Transverse colon (tissue), 4 donors: ENCODE data around the gene SLC23A1. TPM values are rescaled to one million over a fixed set of nuclear protein-coding genes. Genes with fewer than 3 reads are reported as not detected.

Source experiments
- DNase-seq: peaks from one replicate; pipeline ENCODE4 v3.0.0-alpha.2; 2019
- H3K27ac ChIP-seq, 4 donors: fragments of 200-600 bp; sonication (generic); 2 replicates each; pipeline ENCODE4 v1.5.1; 2016 to 2018; ENCODE audit warnings: inconsistent platforms in 4 of 4
- H3K27me3 ChIP-seq: fragments of 200-600 bp; sonication (generic); 2 replicates; pipeline ENCODE4 v1.5.1; 2017; ENCODE audit warnings: inconsistent platforms
- H3K36me3 ChIP-seq, 4 donors: fragments of 200-600 bp; sonication (generic); 2 replicates each; pipeline ENCODE4 v1.5.1; 2017 to 2019; ENCODE audit warnings: inconsistent platforms in 4 of 4
- H3K4me1 ChIP-seq, 4 donors: fragments of 200-600 bp; sonication (generic); 2 replicates each; pipeline ENCODE4 v1.5.1; 2017 to 2020; ENCODE audit warnings: inconsistent platforms in 4 of 4
- H3K4me3 ChIP-seq, 4 donors: fragments of 200-600 bp; sonication (generic); 1 replicate in 1 of 4; 2 replicates in 3 of 4; pipeline versions ENCODE4 v1.5.1 to v1.6.1; 2017 to 2019; ENCODE audit warnings: inconsistent platforms in 4 of 4
- H3K9me3 ChIP-seq, 2 donors: fragments of 200-600 bp; sonication (generic); 2 replicates each; pipeline ENCODE4 v1.5.1; 2017 to 2019; ENCODE audit warnings: inconsistent platforms in 2 of 2
- EP300 ChIP-seq: sonication (generic); formaldehyde crosslinking; IDR thresholded peaks from one replicate; pipeline ENCODE4 v1.6.1; 2017; ENCODE audit warnings: antibody characterized with exemption, low read depth
- POLR2A ChIP-seq: fragments of 450-650 bp; IDR thresholded peaks from one replicate; pipeline ENCODE4 v1.6.1; 2016; ENCODE audit warnings: antibody characterized with exemption, mild to moderate bottlenecking, moderate library complexity
- POLR2AphosphoS5 ChIP-seq, 3 donors: sonication (generic); formaldehyde crosslinking; IDR thresholded peaks; one replicate each; pipeline ENCODE4 v1.6.1; 2016; ENCODE audit warnings: antibody characterized with exemption in 3 of 3
- WGBS, 2 donors: methylation state at CpG; one replicate each; pipeline ENCODE4 v1.1.5; 2018; ENCODE audit warnings: low coverage in 1 of 2; 5-methylcytosine and 5-hydroxymethylcytosine counted together
- in situ Hi-C, 4 donors: fragments of 200-750 bp; cut with MboI; loops; one replicate each; pipeline versions ENCODE4 v1.15.0 to v1.15.1; 2017; ENCODE audit warnings: low sequenced_read_pairs in 3 of 4, low pct_ligation_motif_present in 1 of 4, low pct_unique_long_range_greater_than_20kb in 1 of 4
- intact Hi-C: fragments of 100-400 bp; cut with DNase I; formaldehyde crosslinking; loops from one replicate; pipeline ENCODE4 v1.15.1; 2023; ENCODE audit warnings: low total_unique reads
- total RNA-seq, 4 donors: library from RNA; depleted of rRNA; stranded (reverse); fragments of >200 nt; gene quantifications; one replicate each; pipeline ENCODE4 v1.1.0, GENCODE V29; 2016
- TF ChIP-seq, protein P1 (sequence below), 5 experiments: fragments of 200-600 bp in 3 of 5; fragments of 450-650 bp in 2 of 5; sonication (generic) in 3 of 5; IDR thresholded peaks; 1 replicate in 2 of 5; 2 replicates in 3 of 5; pipeline ENCODE4 v1.5.1; 2016 to 2017; ENCODE audit warnings: antibody characterized with exemption in 5 of 5, inconsistent platforms in 3 of 5, mild to moderate bottlenecking in 2 of 5, moderate library complexity in 1 of 5

SLC23A1 gene
- total RNA-seq, 4 donors from 2014 or later = 0.80 to 9.5 (median 7.4) TPM; not detected in 1

DNA sequence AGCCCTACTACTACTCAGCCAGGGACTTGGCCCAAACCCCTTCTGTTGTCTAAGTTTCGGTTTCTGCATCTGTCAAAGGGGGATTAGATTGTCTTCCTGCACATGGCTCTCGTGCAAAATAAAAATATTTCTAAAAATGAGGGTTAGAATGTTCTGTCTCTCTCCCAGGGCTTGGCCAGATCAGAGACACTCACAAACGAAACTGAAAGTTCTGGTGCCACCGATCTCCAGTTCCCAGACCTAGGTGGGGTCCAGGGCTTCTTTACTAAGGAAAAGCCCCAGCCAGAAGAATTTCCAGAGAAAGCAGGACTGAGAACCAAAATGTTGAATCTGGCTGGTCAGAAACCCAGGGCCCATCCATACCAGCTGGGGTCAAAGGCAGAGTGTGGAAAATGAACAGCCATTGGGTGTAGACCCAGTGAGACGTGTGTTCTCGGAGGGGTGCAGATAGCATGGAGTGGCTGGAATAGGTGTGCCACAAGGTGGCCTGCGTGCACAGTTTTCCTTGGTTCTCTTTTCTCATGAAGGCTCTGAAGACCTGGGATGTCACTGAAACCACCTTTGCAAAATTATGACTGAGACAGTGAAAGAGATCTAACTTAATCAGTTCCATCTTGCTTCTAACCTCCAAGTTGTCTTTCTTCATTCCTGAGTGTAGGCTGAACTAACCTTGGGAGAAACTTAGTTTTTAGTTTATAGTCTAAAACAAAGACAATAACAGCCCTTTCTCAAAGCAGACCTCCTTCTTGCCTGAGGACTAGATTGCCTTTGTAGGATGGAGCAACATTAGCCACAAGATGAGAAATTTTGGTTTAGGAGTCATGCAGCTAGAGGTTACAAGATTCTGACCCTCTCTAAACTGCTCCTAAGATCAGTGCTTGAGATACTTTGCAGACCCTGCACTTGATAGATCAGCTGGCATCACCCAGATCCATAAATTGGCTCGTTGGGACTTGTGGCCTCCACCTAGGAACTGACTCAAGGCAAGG is 2.3 kb upstream of the SLC23A1 start:
- no peaks in the 10 kb centered on the region for H3K36me3 ChIP-seq
- DNase-seq = peak; percentile 51
- TF ChIP-seq, protein P1, sequence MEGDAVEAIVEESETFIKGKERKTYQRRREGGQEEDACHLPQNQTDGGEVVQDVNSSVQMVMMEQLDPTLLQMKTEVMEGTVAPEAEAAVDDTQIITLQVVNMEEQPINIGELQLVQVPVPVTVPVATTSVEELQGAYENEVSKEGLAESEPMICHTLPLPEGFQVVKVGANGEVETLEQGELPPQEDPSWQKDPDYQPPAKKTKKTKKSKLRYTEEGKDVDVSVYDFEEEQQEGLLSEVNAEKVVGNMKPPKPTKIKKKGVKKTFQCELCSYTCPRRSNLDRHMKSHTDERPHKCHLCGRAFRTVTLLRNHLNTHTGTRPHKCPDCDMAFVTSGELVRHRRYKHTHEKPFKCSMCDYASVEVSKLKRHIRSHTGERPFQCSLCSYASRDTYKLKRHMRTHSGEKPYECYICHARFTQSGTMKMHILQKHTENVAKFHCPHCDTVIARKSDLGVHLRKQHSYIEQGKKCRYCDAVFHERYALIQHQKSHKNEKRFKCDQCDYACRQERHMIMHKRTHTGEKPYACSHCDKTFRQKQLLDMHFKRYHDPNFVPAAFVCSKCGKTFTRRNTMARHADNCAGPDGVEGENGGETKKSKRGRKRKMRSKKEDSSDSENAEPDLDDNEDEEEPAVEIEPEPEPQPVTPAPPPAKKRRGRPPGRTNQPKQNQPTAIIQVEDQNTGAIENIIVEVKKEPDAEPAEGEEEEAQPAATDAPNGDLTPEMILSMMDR (IDR thresholded peaks at IDR 0.05) = peak; percentile 10 to 57 (median 27)
- TF ChIP-seq EP300 = no peak
- H3K4me1 ChIP-seq = peaks cover 11 to 53% (median 48%) of the 10 kb centered on the region in 4 donors
- 30 to 38% methylated on average over 3 to 8 of the region's 8 CpGs for WGBS, 2 donors
- peak overlapping the region; percentile 57 to 79 (median 66) for H3K27ac ChIP-seq
- H3K9me3 ChIP-seq = no peaks in the 10 kb centered on the region
- intact Hi-C loops = no loop called here
- in situ Hi-C loops = no loop called here
- no peaks in the 10 kb centered on the region for H3K27me3 ChIP-seq
- peak overlapping the region in 3 of 4 donors; percentile 24 to 42 (median 24) for H3K4me3 ChIP-seq

DNA sequence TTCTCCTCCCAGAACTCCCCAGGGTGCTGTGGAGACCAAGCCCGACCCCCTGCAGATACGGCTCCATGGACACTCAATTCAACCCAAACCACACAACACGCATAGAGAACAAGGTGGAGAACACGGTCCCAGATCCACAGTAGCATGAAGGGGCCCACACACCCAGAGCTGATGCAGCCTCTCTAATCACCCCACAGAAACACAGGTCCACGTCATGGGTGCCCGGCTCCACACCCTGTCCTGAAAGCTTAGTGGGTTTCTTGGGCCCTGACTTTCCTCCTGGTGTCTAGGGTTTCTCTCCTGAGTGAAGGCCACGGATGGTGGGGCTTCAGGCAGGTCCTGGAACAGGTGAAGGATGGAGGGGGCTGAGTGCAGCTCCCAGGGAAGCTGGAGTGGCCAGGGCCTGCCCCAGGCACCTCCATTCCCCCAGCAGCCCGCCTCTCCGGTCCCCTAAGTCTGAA is 1.5 kb upstream of the SLC23A1 start:
- no peak for DNase-seq

DNA sequence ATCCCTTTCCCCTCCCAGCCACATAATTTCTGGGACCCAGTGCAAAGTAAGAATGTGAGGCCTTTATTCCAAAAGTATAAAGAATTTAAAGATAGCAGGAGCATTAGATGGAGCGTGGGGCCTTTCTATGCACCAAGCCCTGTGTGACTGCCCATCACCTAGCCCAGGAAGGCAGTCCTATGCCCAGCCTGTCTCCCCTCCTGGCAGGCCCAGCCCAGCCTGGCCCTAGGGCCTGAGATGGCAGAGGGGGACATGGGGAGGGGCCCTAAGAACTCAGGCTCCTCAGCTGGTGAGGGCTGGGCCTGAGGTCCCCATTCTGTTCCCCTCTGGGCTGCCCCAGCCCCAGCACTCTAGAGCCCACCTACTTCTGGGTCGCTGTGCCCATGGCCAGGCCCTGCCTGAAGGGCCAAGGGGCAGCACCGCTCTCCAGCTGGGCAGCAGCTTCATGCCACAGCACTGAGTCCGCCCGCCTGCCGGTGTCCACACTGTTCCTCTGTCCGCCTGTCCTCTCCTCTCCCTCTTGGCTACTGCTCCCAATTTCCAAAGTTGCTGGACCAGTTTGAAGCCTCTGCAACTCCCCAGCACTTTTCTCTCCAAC is 995 bp upstream of the SLC23A1 start:
- H3K4me3 ChIP-seq = no peak overlapping the region
- in situ Hi-C loops (no loop called here), intact Hi-C loops (no loop called here)
- WGBS, 2 donors = 30 to 79% methylated on average over 2 to 7 of the region's 7 CpGs
- no peaks in the 10 kb centered on the region for H3K27me3 ChIP-seq
- TF ChIP-seq POLR2AphosphoS5 (IDR thresholded peaks at IDR 0.05) (no peak), POLR2A (no peak), EP300 (no peak)
- H3K36me3 ChIP-seq = no peaks in the 10 kb centered on the region
- H3K4me1 ChIP-seq = peaks cover 11 to 52% (median 46%) of the 10 kb centered on the region in 4 donors
- H3K27ac ChIP-seq = peak overlapping the region in 3 of 4 donors; percentile 45 to 79 (median 68)
- no peaks in the 10 kb centered on the region for H3K9me3 ChIP-seq
- DNase-seq = no peak

More for the DNA sequence above, 1.5 kb upstream of the SLC23A1 start:
- no peaks in the 10 kb centered on the region for H3K36me3 ChIP-seq
- no peaks in the 10 kb centered on the region for H3K27me3 ChIP-seq
- H3K4me1 ChIP-seq = peaks cover 11 to 53% (median 48%) of the 10 kb centered on the region in 4 donors
- H3K27ac ChIP-seq = peak overlapping the region; percentile 57 to 79 (median 66)
- intact Hi-C loops (no loop called here), in situ Hi-C loops (no loop called here)
- no peaks in the 10 kb centered on the region for H3K9me3 ChIP-seq
- WGBS, 2 donors = 74 to 76% methylated on average over 3 to 9 of the region's 9 CpGs
- TF ChIP-seq EP300 = no peak
- TF ChIP-seq POLR2AphosphoS5 (IDR thresholded peaks at IDR 0.05) = no peak
- no peak for TF ChIP-seq POLR2A
- TF ChIP-seq, protein P1 (IDR thresholded peaks at IDR 0.05) = no peak
- H3K4me3 ChIP-seq = peak overlapping the region in 3 of 4 donors; percentile 24 to 42 (median 24)

DNA sequence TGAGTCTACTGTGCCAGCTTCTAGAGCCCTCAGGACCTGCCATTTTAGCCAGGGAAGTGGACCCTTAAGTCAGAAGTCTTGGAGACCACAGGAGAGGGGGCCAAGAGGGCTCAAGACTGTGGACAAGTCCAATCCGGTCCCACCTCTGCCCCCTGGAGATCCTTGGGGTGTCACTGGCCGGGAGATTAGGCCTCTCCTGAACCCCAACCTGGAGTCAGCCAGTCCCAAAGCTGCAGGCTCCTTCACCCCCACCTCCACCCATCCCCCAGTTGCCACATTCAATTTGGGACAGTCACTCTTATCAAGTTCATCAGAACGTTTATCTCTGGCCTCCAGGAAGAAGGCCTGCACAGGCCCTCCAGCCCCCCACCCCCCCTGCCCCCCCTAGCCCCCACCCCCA is 290 bp downstream of the SLC23A1 start:
- 49% methylated on average over 2 of the region's 3 CpGs; no CpG with 5 or more reads in 1 of the 2 donors for WGBS, 2 donors
- in situ Hi-C loops (no loop called here), intact Hi-C loops (no loop called here)
- no peak for DNase-seq
- Histone ChIP-seq H3K27ac (peak overlapping the region; percentile 35 to 68 (median 56)), H3K4me1 (peaks cover 11 to 42% (median 37%) of the 10 kb centered on the region in 4 donors), H3K9me3 (no peaks in the 10 kb centered on the region), H3K27me3 (no peaks in the 10 kb centered on the region), H3K4me3 (no peak overlapping the region), H3K36me3 (no peaks in the 10 kb centered on the region)
- TF ChIP-seq POLR2AphosphoS5 (IDR thresholded peaks at IDR 0.05) = no peak
- TF ChIP-seq, protein P1 (IDR thresholded peaks at IDR 0.05) = no peak
